Fibroblast of the conjunctiva (primary cell): ENCODE measurements around the gene RALGPS1.
A peak's percentile ranks its signal among the peaks of the same experiment; 100 is the strongest.

Experiments used
- DNase-seq: peaks from one replicate; pipeline ENCODE4 v3.0.0-alpha.2; 2010; ENCODE audit warnings: low read depth

The RALGPS1 gene

GRCh38 chr9:126914458-126915280 lies at the start of gene RALGPS1:
Gene RALGPS1, plus strand, starts transcription at chr9:126914782. Its CDS starts 47,508 bp downstream, at chr9:126962290.
- peak; percentile 92 for DNase-seq

GRCh38 chr9:126869368-126869767 lies 45.2 kb upstream of the RALGPS1 start:
- DNase-seq, result no peak

GRCh38 chr9:126872516-126872915 lies 42.1 kb upstream of the RALGPS1 start:
- no peak for DNase-seq

GRCh38 chr9:126874546-126875314 lies 39.9 kb upstream of the RALGPS1 start:
- no peak for DNase-seq

- no peak for DNase-seq
Observed at GRCh38 chr9:126875756-126876510, 38.6 kb upstream of the RALGPS1 start.

GRCh38 chr9:126876531-126876930 lies 38.1 kb upstream of the RALGPS1 start:
- DNase-seq, result no peak

GRCh38 chr9:126877418-126877817 lies 37.2 kb upstream of the RALGPS1 start:
- no peak for DNase-seq

- DNase-seq, result no peak
Observed at GRCh38 chr9:126879288-126879687, 35.3 kb upstream of the RALGPS1 start.

- no peak for DNase-seq
Observed at GRCh38 chr9:126880226-126880946, 34.2 kb upstream of the RALGPS1 start.

- no peak for DNase-seq
Observed at GRCh38 chr9:126880947-126881332, 33.6 kb upstream of the RALGPS1 start.

GRCh38 chr9:126882746-126883145 lies 31.8 kb upstream of the RALGPS1 start:
- DNase-seq, result no peak

- DNase-seq, result no peak
Observed at GRCh38 chr9:126883636-126884035, 30.9 kb upstream of the RALGPS1 start.

GRCh38 chr9:126885131-126885641 lies 29.4 kb upstream of the RALGPS1 start:
- DNase-seq, result no peak

GRCh38 chr9:126886034-126886822 lies 28.4 kb upstream of the RALGPS1 start:
- DNase-seq, result no peak

- DNase-seq, result no peak
Observed at GRCh38 chr9:126886897-126887296, 27.7 kb upstream of the RALGPS1 start.

- no peak for DNase-seq
Observed at GRCh38 chr9:126891676-126892075, 22.9 kb upstream of the RALGPS1 start.

- DNase-seq, result no peak
Observed at GRCh38 chr9:126893079-126893478, 21.5 kb upstream of the RALGPS1 start.

- DNase-seq, result no peak
Observed at GRCh38 chr9:126894052-126894603, 20.5 kb upstream of the RALGPS1 start.

- no peak for DNase-seq
Observed at GRCh38 chr9:126902210-126902609, 12.4 kb upstream of the RALGPS1 start.

GRCh38 chr9:126904586-126904985 lies 10.0 kb upstream of the RALGPS1 start:
- no peak for DNase-seq
